Occipital lobe (tissue), 3 donors: ENCODE measurements around the gene C2orf68. TPM values are rescaled to one million over a fixed set of nuclear protein-coding genes. Genes with fewer than 3 reads are reported as not detected.
"Not testable (repeated sequence)": the region's sequence is repeated elsewhere in the genome, so short reads cannot be mapped to it uniquely, and the experiment has no call there.

Experiments used
- DNase-seq: peaks from one replicate; lab custom pipeline; 2025; lab: John Stamatoyannopoulos, UW
- small RNA-seq: library from RNA; depleted of rRNA; stranded (forward); fragments of <200 nt; gene quantifications from one replicate; pipeline ENCODE3, GENCODE V24; 2014
- total RNA-seq: library from RNA; depleted of rRNA; stranded (reverse); fragments of >200 nt; gene quantifications from one replicate; pipeline ENCODE4 v1.2.3, GENCODE V29; 2014

Gene C2orf68
- total RNA-seq, 1 donor from 2014 or later, result 27.8 TPM

- no peak for DNase-seq
Observed at GRCh38 chr2:85583667-85584353, 28.1 kb downstream of the C2orf68 start.

- no peak for DNase-seq
Observed at GRCh38 chr2:85582492-85582891, 29.4 kb downstream of the C2orf68 start.

GRCh38 chr2:85580206-85580605, 31.7 kb downstream of the C2orf68 start:
- no peak for DNase-seq

- DNase-seq, result no peak
Observed at GRCh38 chr2:85579266-85579935, 32.5 kb downstream of the C2orf68 start.

- no peak for DNase-seq
Observed at GRCh38 chr2:85578243-85579180, 33.4 kb downstream of the C2orf68 start.

GRCh38 chr2:85577386-85578242, 34.3 kb downstream of the C2orf68 start, which contains the start of gene VAMP8:
Gene VAMP8 (plus strand): TSS chr2:85577586. CDS start chr2:85577647, 61 bp downstream.
- no peak for DNase-seq

GRCh38 chr2:85577063-85577385, 34.8 kb downstream of the C2orf68 start:
- no peak for DNase-seq

- no peak for DNase-seq
Observed at GRCh38 chr2:85575739-85576138, 36.1 kb downstream of the C2orf68 start.

- DNase-seq, result no peak
Observed at GRCh38 chr2:85566265-85566664, 45.6 kb downstream of the C2orf68 start.

- DNase-seq, result no peak
Observed at GRCh38 chr2:85564144-85564563, 47.7 kb downstream of the C2orf68 start.

GRCh38 chr2:85561280-85562212, 50.3 kb downstream of the C2orf68 start, which contains the start of gene GGCX:
Gene GGCX (minus strand): TSS chr2:85561493. CDS start chr2:85561428, 65 bp downstream.
- DNase-seq, result peak; percentile 89

GRCh38 chr2:85560812-85561279, 51.0 kb downstream of the C2orf68 start:
- no peak for DNase-seq

- not testable (repeated sequence) for DNase-seq
Observed at GRCh38 chr2:85560403-85560726, 51.5 kb downstream of the C2orf68 start.

GRCh38 chr2:85558160-85558559, 53.7 kb downstream of the C2orf68 start:
- no peak for DNase-seq

- DNase-seq, result no peak
Observed at GRCh38 chr2:85557130-85557529, 54.7 kb downstream of the C2orf68 start.

Small RNA genes lying within 50 kb of the gene (small RNA-seq; reads per million reads assigned to genes)
- not detected for gene RN7SL126P

Other genes with a start within 250 kb of the C2orf68 start
- gene CAPG, start 201.7 kb downstream of the C2orf68 start, total RNA-seq, result 11.1 TPM
- gene SH2D6, start 193.4 kb downstream of the C2orf68 start, total RNA-seq, result 0.47 TPM
- 95.1 TPM for gene MAT2A, start 72.9 kb downstream of the C2orf68 start, total RNA-seq
- 32.6 TPM for gene GGCX, start 50.6 kb downstream of the C2orf68 start, total RNA-seq
- 0.94 TPM for gene VAMP8, start 34.5 kb downstream of the C2orf68 start, total RNA-seq
- gene VAMP5, start 27.6 kb downstream of the C2orf68 start, total RNA-seq, result 3.6 TPM
- 38.8 TPM for gene RNF181, start 16.3 kb downstream of the C2orf68 start, total RNA-seq
- gene TMEM150A, start 9.4 kb downstream of the C2orf68 start, total RNA-seq, result 4.8 TPM
- gene USP39, start 4.1 kb upstream of the C2orf68 start, total RNA-seq, result 32.8 TPM
- gene SFTPB, start 56.1 kb upstream of the C2orf68 start, total RNA-seq, result 0.16 TPM
- not detected for gene GNLY, start 82.3 kb upstream of the C2orf68 start, total RNA-seq
- gene ATOH8, start 141.9 kb upstream of the C2orf68 start, total RNA-seq, result 3.0 TPM